ENCODE data around the gene EPM2A.
"Not testable (repeated sequence)": the region's sequence is repeated elsewhere in the genome, so short reads cannot be mapped to it uniquely, and the experiment has no call there.

The EPM2A gene

GRCh38 chr6:145728444-145729385, 6.6 kb downstream of the EPM2A start:
- DNase-seq, result no peak

- no peak for DNase-seq
Measured at GRCh38 chr6:145727817-145728388, 7.4 kb downstream of the EPM2A start.

- DNase-seq, result no peak
Measured at GRCh38 chr6:145725570-145725969, 9.8 kb downstream of the EPM2A start.

- DNase-seq, result no peak
Measured at GRCh38 chr6:145723646-145724045, 11.7 kb downstream of the EPM2A start.

- no peak for DNase-seq
Measured at GRCh38 chr6:145722190-145722589, 13.1 kb downstream of the EPM2A start.

- DNase-seq, result no peak
Measured at GRCh38 chr6:145721144-145721543, 14.2 kb downstream of the EPM2A start.

GRCh38 chr6:145715426-145715825, 19.9 kb downstream of the EPM2A start:
- DNase-seq, result no peak

- no peak for DNase-seq
Measured at GRCh38 chr6:145714731-145715130, 20.6 kb downstream of the EPM2A start.

GRCh38 chr6:145713773-145714172, 21.5 kb downstream of the EPM2A start:
- DNase-seq, result no peak

GRCh38 chr6:145711372-145711771, 23.9 kb downstream of the EPM2A start:
- DNase-seq, result no peak

GRCh38 chr6:145707397-145707796, 27.9 kb downstream of the EPM2A start:
- no peak for DNase-seq

- no peak for DNase-seq
Measured at GRCh38 chr6:145705561-145705960, 29.8 kb downstream of the EPM2A start.

- no peak for DNase-seq
Measured at GRCh38 chr6:145704143-145704781, 31.1 kb downstream of the EPM2A start.

- no peak for DNase-seq
Measured at GRCh38 chr6:145699462-145699861, 35.9 kb downstream of the EPM2A start.

- not testable (repeated sequence) for DNase-seq
Measured at GRCh38 chr6:145697401-145697800, 37.9 kb downstream of the EPM2A start.

GRCh38 chr6:145694083-145694737, 41.1 kb downstream of the EPM2A start:
- DNase-seq, result no peak

- no peak for DNase-seq
Measured at GRCh38 chr6:145690969-145691368, 44.4 kb downstream of the EPM2A start.

- DNase-seq, result no peak
Measured at GRCh38 chr6:145689529-145689928, 45.8 kb downstream of the EPM2A start.

GRCh38 chr6:145688493-145688905, 46.8 kb downstream of the EPM2A start:
- DNase-seq, result no peak

GRCh38 chr6:145685932-145686331, 49.4 kb downstream of the EPM2A start:
- DNase-seq, result no peak

GRCh38 chr6:145681965-145682364, 53.4 kb downstream of the EPM2A start:
- DNase-seq, result no peak

- DNase-seq, result no peak
Measured at GRCh38 chr6:145673504-145673903, 61.8 kb downstream of the EPM2A start.

GRCh38 chr6:145670311-145670710, 65.0 kb downstream of the EPM2A start:
- DNase-seq, result no peak

Measured in CD4-positive, alpha-beta T cell treated with Interleukin-1 beta for 1 hour (primary cell).